ENCODE data around the gene RAP1GAP. TPM values are rescaled to one million over a fixed set of nuclear protein-coding genes. Genes with fewer than 3 reads are reported as not detected.

Gene RAP1GAP
- polyA plus RNA-seq, 1 donor from 2014 or later = 9.8 TPM

GRCh38 chr1:21576031-21576797, 92.9 kb downstream of the RAP1GAP start:
- Histone ChIP-seq H3K36me3 (ENCODE audit: insufficient read depth, low read length) (no peaks in the 10 kb centered on the region), H3K4me2 (ENCODE audit: low read length) (no peak overlapping the region), H3K9me3 (ENCODE audit: low read length) (no peaks in the 10 kb centered on the region), H3K4me3 (ENCODE audit: low read length) (no peak overlapping the region), H3K79me2 (replicated peaks; ENCODE audit: insufficient read depth, low read length) (no peaks in the 10 kb centered on the region), H4K20me1 (ENCODE audit: insufficient read depth) (no peaks in the 10 kb centered on the region), H3K9ac (ENCODE audit: low read length) (no peak overlapping the region), H3K9me2 (ENCODE audit: insufficient read depth, low read length) (no peaks in the 10 kb centered on the region), H3F3A (ENCODE audit: insufficient read depth, low read length, poor library complexity, severe bottlenecking) (no peaks in the 10 kb centered on the region), H3K27me3 (ENCODE audit: insufficient read depth, low read depth, low read length) (no peaks in the 10 kb centered on the region), H3K27ac (ENCODE audit: low read length) (no peak overlapping the region), H2AFZ (ENCODE audit: low read depth, low read length) (no peak overlapping the region)
- no peak for TF ChIP-seq SMC3 (conservative IDR thresholded peaks at IDR 0.05; ENCODE audit: poor library complexity)
- TF ChIP-seq TAF1 (IDR thresholded peaks at IDR 0.05; ENCODE audit: low read depth) = no peak
- no peak for TF ChIP-seq CTCF (IDR thresholded peaks at IDR 0.05; ENCODE audit: poor library complexity, severe bottlenecking)
- TF ChIP-seq RAD21 (conservative IDR thresholded peaks at IDR 0.05) = no peak
- TF ChIP-seq REST (IDR thresholded peaks at IDR 0.05; ENCODE audit: borderline replicate concordance) = no peak

GRCh38 chr1:21575351-21575942, 93.7 kb downstream of the RAP1GAP start:
- no peaks in the 10 kb centered on the region for H4K20me1 ChIP-seq (ENCODE audit: insufficient read depth)
- no peak overlapping the region for H3K27ac ChIP-seq (ENCODE audit: low read length)
- H3K36me3 ChIP-seq (ENCODE audit: insufficient read depth, low read length) = no peaks in the 10 kb centered on the region
- no peaks in the 10 kb centered on the region for H3K9me3 ChIP-seq (ENCODE audit: low read length)
- H3K27me3 ChIP-seq (ENCODE audit: insufficient read depth, low read depth, low read length) = no peaks in the 10 kb centered on the region
- no peak overlapping the region for H3K4me3 ChIP-seq (ENCODE audit: low read length)
- H3K9ac ChIP-seq (ENCODE audit: low read length) = no peak overlapping the region
- H3F3A ChIP-seq (ENCODE audit: insufficient read depth, low read length, poor library complexity, severe bottlenecking) = no peaks in the 10 kb centered on the region
- no peaks in the 10 kb centered on the region for H3K9me2 ChIP-seq (ENCODE audit: insufficient read depth, low read length)
- no peak overlapping the region for H2AFZ ChIP-seq (ENCODE audit: low read depth, low read length)
- TF ChIP-seq SMC3 (conservative IDR thresholded peaks at IDR 0.05; ENCODE audit: poor library complexity) = no peak
- TF ChIP-seq POLR2AphosphoS5 (IDR thresholded peaks at IDR 0.05) = no peak
- TF ChIP-seq TAF1 (IDR thresholded peaks at IDR 0.05; ENCODE audit: low read depth) = no peak
- no peak for TF ChIP-seq CTCF (IDR thresholded peaks at IDR 0.05; ENCODE audit: poor library complexity, severe bottlenecking)
- no peak for TF ChIP-seq EP300 (conservative IDR thresholded peaks at IDR 0.05; ENCODE audit: poor library complexity, severe bottlenecking)
- TF ChIP-seq RAD21 (conservative IDR thresholded peaks at IDR 0.05) = no peak
- TF ChIP-seq MXI1 (conservative IDR thresholded peaks at IDR 0.05; ENCODE audit: poor library complexity, severe bottlenecking) = no peak
- TF ChIP-seq REST (IDR thresholded peaks at IDR 0.05; ENCODE audit: borderline replicate concordance) = no peak
- no peak for TF ChIP-seq EZH2 (IDR thresholded peaks at IDR 0.05; ENCODE audit: borderline replicate concordance, insufficient read depth, low read length, poor library complexity, severe bottlenecking)
- H3K4me2 ChIP-seq (ENCODE audit: low read length) = no peak overlapping the region
- H3K79me2 ChIP-seq (replicated peaks; ENCODE audit: insufficient read depth, low read length) = no peaks in the 10 kb centered on the region

All from neural cell (in vitro differentiated cells).